ENCODE data around the gene BMPR1A. TPM values are rescaled to one million over a fixed set of nuclear protein-coding genes. Genes with fewer than 3 reads are reported as not detected.

The BMPR1A gene
- total RNA-seq, 6 experiments from 2014 or later: 41.9 to 50.5 (median 46.6) TPM

DNA sequence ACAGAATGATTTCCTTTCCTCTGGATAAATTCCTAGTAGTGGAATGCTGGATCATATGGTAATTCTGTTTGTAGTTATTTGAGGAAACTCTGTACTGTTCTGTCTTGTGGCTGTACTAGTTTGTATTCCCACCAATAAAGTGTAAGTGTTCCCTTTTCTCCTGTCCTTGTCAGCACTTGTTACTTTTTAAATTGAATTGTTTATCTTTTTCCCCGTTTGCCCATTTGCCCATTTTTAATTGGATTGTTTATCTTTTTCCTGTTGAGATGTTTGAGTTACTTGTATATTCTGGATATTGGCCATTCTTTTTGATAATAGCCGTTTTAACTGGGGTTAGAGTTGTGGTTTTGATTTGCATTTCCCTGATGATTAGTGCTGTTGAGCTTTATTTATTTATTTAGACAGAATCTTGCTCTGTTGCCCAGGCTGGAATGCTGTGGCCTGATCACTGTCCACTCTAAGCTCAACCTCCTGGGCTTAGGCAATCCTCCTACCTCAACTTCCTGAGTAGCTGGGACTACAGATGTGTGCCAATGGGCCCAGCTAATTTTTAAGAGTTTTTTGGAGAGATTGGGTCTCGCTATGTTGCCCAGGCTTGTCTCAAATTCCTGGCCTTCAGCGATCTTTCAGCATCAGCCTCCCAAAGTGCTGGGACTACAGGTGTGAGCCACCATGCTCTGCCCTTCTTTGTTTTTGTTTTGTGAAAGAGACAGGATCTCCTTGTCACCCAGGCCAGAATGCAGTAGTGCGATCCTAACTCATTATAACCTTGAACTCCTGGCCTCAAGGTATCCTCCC, 23.0 kb downstream of the BMPR1A start:
- peak overlapping the region; percentile 54 for H3K27ac Mint-ChIP-seq

DNA sequence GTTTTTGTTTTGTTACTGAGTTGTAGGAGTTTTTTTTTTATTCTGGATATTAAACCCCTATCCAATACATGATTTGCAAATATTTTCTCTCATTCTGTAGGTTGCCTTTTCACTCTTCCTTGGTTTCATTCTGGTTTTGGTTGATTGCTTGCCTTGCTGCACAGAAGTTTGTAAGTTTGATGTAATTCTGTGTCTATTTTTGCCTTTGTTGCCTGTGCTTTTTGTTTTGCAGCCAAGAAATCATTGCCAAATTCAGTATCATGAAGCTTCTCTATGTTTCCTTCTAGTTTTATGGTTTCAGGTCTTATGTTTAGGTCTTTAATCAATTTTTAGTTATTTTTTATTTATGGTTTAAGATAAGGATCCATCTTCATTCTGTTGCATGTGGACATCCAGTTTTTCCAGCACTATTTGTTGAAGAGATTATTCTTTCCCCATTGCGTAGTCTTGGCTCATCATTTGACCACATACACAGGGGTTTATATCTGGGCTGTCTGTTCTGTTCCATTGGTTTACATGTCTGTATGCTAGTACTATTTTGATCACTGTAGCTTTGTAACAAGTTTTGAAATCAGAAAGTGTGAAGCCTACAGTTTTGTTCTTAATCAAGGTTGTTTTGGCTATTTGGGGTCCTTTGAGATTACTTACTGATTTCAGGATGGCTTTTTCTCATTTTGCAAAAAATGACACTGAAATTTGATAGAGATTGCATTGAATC, 26.4 kb downstream of the BMPR1A start:
- H3K27me3 Mint-ChIP-seq (ENCODE audit: insufficient read depth): no peaks in the 10 kb centered on the region
- no peak for DNase-seq
- H3K36me3 Mint-ChIP-seq (ENCODE audit: low read depth): peaks cover 31% of the 10 kb centered on the region
- TF ChIP-seq, protein P1, sequence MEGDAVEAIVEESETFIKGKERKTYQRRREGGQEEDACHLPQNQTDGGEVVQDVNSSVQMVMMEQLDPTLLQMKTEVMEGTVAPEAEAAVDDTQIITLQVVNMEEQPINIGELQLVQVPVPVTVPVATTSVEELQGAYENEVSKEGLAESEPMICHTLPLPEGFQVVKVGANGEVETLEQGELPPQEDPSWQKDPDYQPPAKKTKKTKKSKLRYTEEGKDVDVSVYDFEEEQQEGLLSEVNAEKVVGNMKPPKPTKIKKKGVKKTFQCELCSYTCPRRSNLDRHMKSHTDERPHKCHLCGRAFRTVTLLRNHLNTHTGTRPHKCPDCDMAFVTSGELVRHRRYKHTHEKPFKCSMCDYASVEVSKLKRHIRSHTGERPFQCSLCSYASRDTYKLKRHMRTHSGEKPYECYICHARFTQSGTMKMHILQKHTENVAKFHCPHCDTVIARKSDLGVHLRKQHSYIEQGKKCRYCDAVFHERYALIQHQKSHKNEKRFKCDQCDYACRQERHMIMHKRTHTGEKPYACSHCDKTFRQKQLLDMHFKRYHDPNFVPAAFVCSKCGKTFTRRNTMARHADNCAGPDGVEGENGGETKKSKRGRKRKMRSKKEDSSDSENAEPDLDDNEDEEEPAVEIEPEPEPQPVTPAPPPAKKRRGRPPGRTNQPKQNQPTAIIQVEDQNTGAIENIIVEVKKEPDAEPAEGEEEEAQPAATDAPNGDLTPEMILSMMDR (IDR thresholded peaks at IDR 0.05): no peak
- no peak overlapping the region for H3K27ac Mint-ChIP-seq
- peaks cover 34% of the 10 kb centered on the region for H3K4me1 Mint-ChIP-seq (ENCODE audit: low read depth)
- no peaks in the 10 kb centered on the region for H3K9me3 Mint-ChIP-seq
- H3K4me3 Mint-ChIP-seq: no peak overlapping the region

More for the DNA sequence above, 23.0 kb downstream of the BMPR1A start:
- DNase-seq: peak; percentile 47
- Mint-ChIP-seq H3K36me3 (ENCODE audit: low read depth) (peaks cover 30% of the 10 kb centered on the region), H3K27me3 (ENCODE audit: insufficient read depth) (no peaks in the 10 kb centered on the region; the same call in 1 of the 2 replicates), H3K4me3 (0 out of 2 replicates have a peak overlapping the region, but pooled peaks have one; percentile 4), H3K9me3 (no peaks in the 10 kb centered on the region), H3K4me1 (ENCODE audit: low read depth) (peaks cover 58% of the 10 kb centered on the region)
- TF ChIP-seq, protein P1 (IDR thresholded peaks at IDR 0.05): no peak

DNA sequence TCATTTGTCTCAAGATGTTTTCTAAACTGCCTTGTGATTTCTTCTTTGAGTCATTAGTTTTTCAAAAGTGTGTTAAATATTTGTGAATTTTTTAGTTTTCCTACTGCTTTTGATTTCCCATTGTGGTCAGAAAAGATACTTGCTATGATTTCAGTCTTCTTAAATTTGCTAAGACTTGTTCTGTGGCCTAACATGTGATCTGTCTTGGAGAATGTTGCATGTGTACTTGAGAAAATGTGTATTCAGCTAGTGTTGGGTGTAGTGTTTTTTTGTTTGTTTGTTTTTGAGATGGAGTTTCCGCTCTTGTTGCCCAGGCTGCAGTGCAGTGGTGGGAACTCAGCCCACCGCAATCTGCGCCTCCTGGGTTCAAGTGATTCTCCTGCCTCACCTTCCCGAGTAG, 28.6 kb downstream of the BMPR1A start:
- H3K27ac Mint-ChIP-seq: no peak overlapping the region

GRCh38 chr10:86785968-86786367, 29.5 kb downstream of the BMPR1A start:
- no peak overlapping the region for H3K4me3 Mint-ChIP-seq
- no peak overlapping the region for H3K27ac Mint-ChIP-seq

More for the DNA sequence above, 28.6 kb downstream of the BMPR1A start:
- H3K4me1 Mint-ChIP-seq (ENCODE audit: low read depth): peaks cover 15% of the 10 kb centered on the region
- H3K27me3 Mint-ChIP-seq (ENCODE audit: insufficient read depth): no peaks in the 10 kb centered on the region
- TF ChIP-seq, protein P1 (IDR thresholded peaks at IDR 0.05): no peak
- no peak for DNase-seq
- no peaks in the 10 kb centered on the region for H3K9me3 Mint-ChIP-seq
- H3K36me3 Mint-ChIP-seq (ENCODE audit: low read depth): peaks cover 27% of the 10 kb centered on the region
- no peak overlapping the region; the same call in 1 of the 2 replicates for H3K4me3 Mint-ChIP-seq

GRCh38 chr10:86786368-86786767, 29.9 kb downstream of the BMPR1A start:
- H3K9me3 Mint-ChIP-seq: no peaks in the 10 kb centered on the region
- H3K27me3 Mint-ChIP-seq (ENCODE audit: insufficient read depth): no peaks in the 10 kb centered on the region
- H3K4me3 Mint-ChIP-seq: no peak overlapping the region
- peaks cover 12% of the 10 kb centered on the region for H3K4me1 Mint-ChIP-seq (ENCODE audit: low read depth)
- H3K36me3 Mint-ChIP-seq (ENCODE audit: low read depth): peaks cover 22% of the 10 kb centered on the region
- H3K27ac Mint-ChIP-seq: no peak overlapping the region
- TF ChIP-seq, protein P1 (IDR thresholded peaks at IDR 0.05): no peak
- DNase-seq: no peak

More at GRCh38 chr10:86785968-86786367, 29.5 kb downstream of the BMPR1A start:
- Mint-ChIP-seq H3K36me3 (ENCODE audit: low read depth) (peaks cover 26% of the 10 kb centered on the region), H3K4me1 (ENCODE audit: low read depth) (peaks cover 12% of the 10 kb centered on the region), H3K9me3 (no peaks in the 10 kb centered on the region), H3K27me3 (ENCODE audit: insufficient read depth) (no peaks in the 10 kb centered on the region)
- DNase-seq: no peak
- TF ChIP-seq, protein P1 (IDR thresholded peaks at IDR 0.05): no peak
